Activated CD8-positive, alpha-beta memory T cell treated with anti-CD3 and anti-CD28 coated beads for 48 hours (primary cell): ENCODE data around the gene TEX36.
"Not testable (repeated sequence)": the region's sequence is repeated elsewhere in the genome, so short reads cannot be mapped to it uniquely, and the experiment has no call there.

Experiments used
- DNase-seq, 3 experiments: peaks; one replicate each; pipeline ENCODE4 v3.0.0-alpha.2; 2020; ENCODE audit warnings: low read depth in 2 of 3, low spot score in 2 of 3

TEX36 gene

GRCh38 chr10:125692601-125693523, 9.9 kb upstream of the TEX36 start:
- DNase-seq = no peak

- DNase-seq = no peak
These were observed 9.2 kb upstream of the TEX36 start for GRCh38 chr10:125692196-125692595.

- no peak for DNase-seq
These were observed 8.4 kb upstream of the TEX36 start for GRCh38 chr10:125691160-125691981.

- DNase-seq = no peak
These were observed 7.1 kb upstream of the TEX36 start for GRCh38 chr10:125689955-125690569.

- no peak for DNase-seq
These were observed 4.7 kb upstream of the TEX36 start for GRCh38 chr10:125687507-125688185.

- DNase-seq = no peak
These were observed 1.6 kb upstream of the TEX36 start for GRCh38 chr10:125684581-125684980.

GRCh38 chr10:125683821-125684220, 858 bp upstream of the TEX36 start:
- DNase-seq = no peak

- no peak for DNase-seq
These were observed 3.5 kb downstream of the TEX36 start for GRCh38 chr10:125679436-125679835.

- no peak for DNase-seq
These were observed 10.1 kb downstream of the TEX36 start for GRCh38 chr10:125672884-125673283.

- DNase-seq = no peak
These were observed 20.4 kb downstream of the TEX36 start for GRCh38 chr10:125662584-125662983.

- no peak for DNase-seq
These were observed 20.9 kb downstream of the TEX36 start for GRCh38 chr10:125661941-125662515.

GRCh38 chr10:125661431-125661940, 21.5 kb downstream of the TEX36 start:
- DNase-seq = no peak

GRCh38 chr10:125659071-125659470, 23.9 kb downstream of the TEX36 start:
- DNase-seq = no peak

- no peak for DNase-seq
These were observed 26.4 kb downstream of the TEX36 start for GRCh38 chr10:125656523-125656922.

GRCh38 chr10:125653113-125653512, 29.9 kb downstream of the TEX36 start:
- DNase-seq = not testable (repeated sequence)

- DNase-seq = no peak
These were observed 36.7 kb downstream of the TEX36 start for GRCh38 chr10:125646311-125646710.

- no peak for DNase-seq
These were observed 41.6 kb downstream of the TEX36 start for GRCh38 chr10:125641398-125641797.

GRCh38 chr10:125640653-125641052, 42.3 kb downstream of the TEX36 start:
- no peak for DNase-seq

GRCh38 chr10:125639846-125640245, 43.1 kb downstream of the TEX36 start:
- DNase-seq = no peak

GRCh38 chr10:125638555-125638954, 44.4 kb downstream of the TEX36 start:
- no peak for DNase-seq
